GM23338 (cell line): Measurements from ENCODE around the gene PPP1R16B.

Experiments
- CREB1 ChIP-seq: fragments of 250-450 bp; sonication (Bioruptor Pico); IDR thresholded peaks from 2 replicates; pipeline ENCODE4 v1.5.0; 2020; ENCODE audit warnings: low read depth, mild to moderate bottlenecking, moderate library complexity
- CTCF ChIP-seq, 2 experiments: fragments of 200-600 bp in 1 of 2; sonication (generic) in 1 of 2; conservative IDR thresholded peaks; 2 replicates each; pipeline versions ENCODE4 v1.5.1 to v1.6.1; 2016 to 2017; ENCODE audit warnings: antibody characterized with exemption in 2 of 2, low read depth in 2 of 2, mild to moderate bottlenecking in 2 of 2, moderate library complexity in 1 of 2
- ETS1 ChIP-seq: IDR thresholded peaks from 2 replicates; pipeline ENCODE4 v1.6.1; 2016; ENCODE audit warnings: antibody characterized with exemption
- EZH2 ChIP-seq: fragments of 200-600 bp; sonication (generic); IDR thresholded peaks from one replicate; pipeline ENCODE4 v1.8.0; 2017; ENCODE audit warnings: antibody characterized with exemption, mild to moderate bottlenecking, low read depth; ENCODE audit not compliant: unreplicated experiment
- NANOG ChIP-seq: IDR thresholded peaks from 2 replicates; pipeline ENCODE4 v1.6.1; 2016; ENCODE audit warnings: antibody characterized with exemption, borderline replicate concordance
- POLR2AphosphoS5 ChIP-seq: IDR thresholded peaks from 2 replicates; pipeline ENCODE4 v1.6.1; 2016; ENCODE audit warnings: antibody characterized with exemption, low read depth
- REST ChIP-seq: IDR thresholded peaks from one replicate; pipeline ENCODE4 v1.6.1; 2018; ENCODE audit warnings: antibody characterized with exemption; ENCODE audit not compliant: unreplicated experiment
- STAT1 ChIP-seq: IDR thresholded peaks from one replicate; pipeline ENCODE4 v1.6.1; 2016; ENCODE audit warnings: antibody characterized with exemption; ENCODE audit not compliant: unreplicated experiment
- ZNF331 ChIP-seq: fragments of 250-450 bp; sonication (Bioruptor Pico); IDR thresholded peaks from 2 replicates; pipeline ENCODE4 v1.5.0; 2020; ENCODE audit warnings: low read depth, mild to moderate bottlenecking, moderate library complexity

GRCh38 chr20:38811769-38812168 lies 6.3 kb downstream of the PPP1R16B start:
- TF ChIP-seq CTCF (conservative IDR thresholded peaks at IDR 0.05; ENCODE audit: low read depth in 2 of 2) = no peak
- TF ChIP-seq ZNF331 (CRISPR knock-in tag) = no peak
- TF ChIP-seq EZH2 = no peak
- TF ChIP-seq POLR2AphosphoS5 = no peak
- TF ChIP-seq CREB1 (CRISPR knock-in tag) = no peak
- no peak for TF ChIP-seq REST
- no peak for TF ChIP-seq STAT1
- no peak for TF ChIP-seq ETS1
- TF ChIP-seq NANOG = no peak
